GM12878 (cell line): ENCODE measurements around the gene NISCH. TPM values are rescaled to one million over a fixed set of nuclear protein-coding genes. Genes with fewer than 3 reads are reported as not detected.

Source experiments
- ATAC-seq: fragments of 200-7000 bp; cut with Tn5 transposase; 3 replicates; pipeline ENCODE4 v1.9.1; 2020; ENCODE audit warnings: mild to moderate bottlenecking, moderate library complexity
- BruUV-seq: library from RNA; stranded (reverse); fragments of 400-500 nt; replicated peaks from 2 replicates; lab custom pipeline; 2021; lab: Mats Ljungman, UMichigan
- CTCF ChIA-PET: fragments of 300-600 bp; sonication (Branson Sonifier 250); formaldehyde crosslinking; extraction: SDS; loops from one replicate; lab custom pipeline; 2021; ENCODE audit warnings: inconsistent platforms; lab: Yijun Ruan, JAX
- POLR2A ChIA-PET: fragments of 350-600 bp; formaldehyde crosslinking; extraction: SDS; loops from one replicate; lab custom pipeline; 2021; ENCODE audit warnings: inconsistent platforms; lab: Charles Lee
- RAD21 ChIA-PET: fragments of 300-600 bp; sonication (Branson Sonifier 250); formaldehyde crosslinking; loops from one replicate; lab custom pipeline; 2023; ENCODE audit warnings: antibody characterized with exemption; ENCODE audit not compliant: unreplicated experiment; lab: Charles Lee
- SMC1A ChIA-PET: fragments of 300-600 bp; sonication (Branson Sonifier 250); formaldehyde crosslinking; loops from one replicate; lab custom pipeline; 2023; ENCODE audit not compliant: unreplicated experiment, uncharacterized antibody; lab: Charles Lee
- DNase-seq: peaks from one replicate; pipeline ENCODE4 v3.0.0-alpha.2; 2011; ENCODE audit warnings: low read depth, low spot score
- FAIRE-seq: peaks from 3 replicates; lab custom pipeline; 2011; peaks lifted over from hg19 to GRCh38; lab: Jason Lieb, UNC
- H2AFZ ChIP-seq: 2 replicates; pipeline ENCODE4 v1.6.0; 2011; ENCODE audit warnings: low read depth, low read length, control low read depth; ENCODE audit not compliant: control insufficient read depth
- H3K27ac ChIP-seq: 2 replicates; pipeline ENCODE4 v1.5.1; 2011; ENCODE audit warnings: control low read depth; ENCODE audit not compliant: control insufficient read depth, insufficient read depth
- H3K27me3 ChIP-seq, 2 experiments: replicated peaks in 1 of 2; 2 replicates each; pipeline versions ENCODE4 v1.6.0 to v1.6.1; 2011; ENCODE audit warnings: low read length in 1 of 2; ENCODE audit not compliant: control insufficient read depth in 2 of 2, insufficient read depth in 2 of 2
- H3K36me3 ChIP-seq, 2 experiments: 2 replicates each; pipeline ENCODE4 v1.5.1; 2011; ENCODE audit warnings: low read length in 1 of 2; ENCODE audit not compliant: control insufficient read depth in 2 of 2, insufficient read depth in 2 of 2
- H3K4me1 ChIP-seq: 2 replicates; pipeline ENCODE4 v1.6.1; 2011; ENCODE audit warnings: mild to moderate bottlenecking, low read length, moderate library complexity, mixed read lengths; ENCODE audit not compliant: control insufficient read depth, insufficient read depth
- H3K4me2 ChIP-seq: 2 replicates; pipeline ENCODE4 v1.6.0; 2011; ENCODE audit warnings: control low read depth; ENCODE audit not compliant: control insufficient read depth, insufficient read depth
- H3K4me3 ChIP-seq: fragments of 200-600 bp; sonication (generic); 2 replicates; pipeline ENCODE4 v1.5.1; 2016
- H3K79me2 ChIP-seq: 2 replicates; pipeline ENCODE4 v1.6.0; 2011; ENCODE audit warnings: low read length; ENCODE audit not compliant: control insufficient read depth, insufficient read depth
- H3K9ac ChIP-seq: 2 replicates; pipeline ENCODE4 v1.8.0; 2011; ENCODE audit warnings: low read length, control low read depth, mixed read lengths; ENCODE audit not compliant: control insufficient read depth, insufficient read depth
- H3K9me3 ChIP-seq: replicated peaks from 3 replicates; pipeline ENCODE4 v1.5.1; 2011; ENCODE audit warnings: mild to moderate bottlenecking, low read length; ENCODE audit not compliant: control insufficient read depth, insufficient read depth
- H4K20me1 ChIP-seq: 2 replicates; pipeline ENCODE4 v1.6.0; 2011; ENCODE audit not compliant: control insufficient read depth, insufficient read depth
- EED ChIP-seq: sonication (generic); IDR thresholded peaks from 2 replicates; pipeline ENCODE4 v1.6.1; 2016; ENCODE audit warnings: antibody characterized with exemption, low read depth
- EP300 ChIP-seq, 2 experiments: fragments of 150-350 bp in 1 of 2; IDR thresholded peaks; 2 replicates each; pipeline ENCODE4 v1.6.1; 2011 to 2012; ENCODE audit warnings: low read depth in 2 of 2, low read length in 2 of 2, borderline replicate concordance in 1 of 2, improper control_type of control experiment in 1 of 2, inconsistent platforms in 1 of 2; ENCODE audit not compliant: control insufficient read depth in 1 of 2
- GATAD2B ChIP-seq: fragments of 450-650 bp; conservative IDR thresholded peaks from 2 replicates; pipeline ENCODE4 v1.6.1; 2017; ENCODE audit warnings: low read depth, mild to moderate bottlenecking, moderate library complexity
- HDAC2 ChIP-seq: fragments of 200-600 bp; sonication (generic); IDR thresholded peaks from 2 replicates; pipeline ENCODE4 v1.6.1; 2017
- SMC3 ChIP-seq: IDR thresholded peaks from 2 replicates; pipeline ENCODE4 v1.6.1; 2011; ENCODE audit warnings: low read length, improper control_type of control experiment, borderline replicate concordance
- SUPT20H ChIP-seq: IDR thresholded peaks from 2 replicates; pipeline ENCODE4 v1.6.1; 2011; ENCODE audit warnings: low read depth, mild to moderate bottlenecking, low read length, moderate library complexity, borderline replicate concordance; ENCODE audit not compliant: control insufficient read depth
- TCF12 ChIP-seq: IDR thresholded peaks from 2 replicates; pipeline ENCODE4 v1.6.1; 2011; ENCODE audit warnings: low read depth, mild to moderate bottlenecking, low read length
- ZNF217 ChIP-seq: fragments of 450-650 bp; IDR thresholded peaks from 2 replicates; pipeline ENCODE4 v1.6.1; 2017; ENCODE audit warnings: antibody characterized with exemption, mild to moderate bottlenecking
- ZSCAN29 ChIP-seq: fragments of 450-650 bp; IDR thresholded peaks from 2 replicates; pipeline ENCODE4 v1.6.1; 2017; ENCODE audit warnings: mild to moderate bottlenecking, moderate library complexity
- WGBS: methylation state at CpG from one replicate; pipeline ENCODE4 v1.1.6; 2016; ENCODE audit warnings: low lambda C conversion rate; ENCODE audit not compliant: insufficient replicate concordance, insufficient coverage; ENCODE audit errors: missing lambda C conversion rate; 5-methylcytosine and 5-hydroxymethylcytosine counted together
- in situ Hi-C: fragments of 300-500 bp; cut with MboI; formaldehyde crosslinking; loops from 9 replicates; pipeline ENCODE4 v1.14.3; 2018; ENCODE audit warnings: mixed read lengths
- intact Hi-C: fragments of 100-400 bp; cut with micrococcal nuclease; formaldehyde crosslinking; loops from one replicate; pipeline ENCODE4 v1.14.2; 2022; ENCODE audit not compliant: unreplicated experiment
- polyA plus RNA-seq, 11 experiments: library from polyadenylated mRNA; depleted of rRNA in 4 of 11; unstranded in 6 of 11; stranded (reverse) in 5 of 11; fragments of >200 nt; fragmentation: Nextera tagmentation in 4 of 11; fragmentation: Illumina TruSeq in 1 of 11; extraction: Ambion mirVana in 4 of 11; extraction: Trizol in 1 of 11; gene quantifications; 1 replicate in 1 of 11; 2 replicates in 10 of 11; pipeline versions ENCODE4 v1.2.1 to v1.2.3, GENCODE V29; 2011 to 2016; ENCODE audit warnings: inconsistent platforms in 2 of 11, missing spikeins in 2 of 11, low read depth in 1 of 11
- total RNA-seq, 4 experiments: library from RNA; depleted of rRNA in 3 of 4; stranded (reverse); fragments of >200 nt in 3 of 4; fragmentation: Illumina TruSeq in 1 of 4; extraction: Trizol in 1 of 4; gene quantifications; 2 replicates each; pipeline versions ENCODE4 v1.2.1 to v1.2.3, GENCODE V29; 2013 to 2021
- TF ChIP-seq, protein P1 (sequence below): IDR thresholded peaks from 2 replicates; pipeline ENCODE4 v1.6.1; 2011; ENCODE audit warnings: low read depth, mild to moderate bottlenecking, low read length, moderate library complexity, borderline replicate concordance; ENCODE audit errors: extremely low read depth
- TF ChIP-seq, protein P2 (sequence below): fragments of 450-650 bp; IDR thresholded peaks from 2 replicates; pipeline ENCODE4 v1.6.1; 2014; ENCODE audit warnings: mild to moderate bottlenecking
- TF ChIP-seq, protein P3 (sequence below): fragments of 450-650 bp; IDR thresholded peaks from 2 replicates; pipeline ENCODE4 v1.6.1; 2017; ENCODE audit warnings: mild to moderate bottlenecking, low read depth, inconsistent platforms; ENCODE audit not compliant: poor library complexity, severe bottlenecking
- TF ChIP-seq, protein P4 (sequence below): fragments of 450-650 bp; formaldehyde crosslinking; IDR thresholded peaks from 2 replicates; pipeline ENCODE4 v1.4.0; 2020; ENCODE audit warnings: mild to moderate bottlenecking, moderate library complexity

Gene NISCH
- total and polyA plus RNA-seq, 10 of the 15 experiments (the other 5 are each of a cell fraction or from before 2014, with no cell fraction given) = 0.76 to 52.5 (median 24.6) TPM

DNA sequence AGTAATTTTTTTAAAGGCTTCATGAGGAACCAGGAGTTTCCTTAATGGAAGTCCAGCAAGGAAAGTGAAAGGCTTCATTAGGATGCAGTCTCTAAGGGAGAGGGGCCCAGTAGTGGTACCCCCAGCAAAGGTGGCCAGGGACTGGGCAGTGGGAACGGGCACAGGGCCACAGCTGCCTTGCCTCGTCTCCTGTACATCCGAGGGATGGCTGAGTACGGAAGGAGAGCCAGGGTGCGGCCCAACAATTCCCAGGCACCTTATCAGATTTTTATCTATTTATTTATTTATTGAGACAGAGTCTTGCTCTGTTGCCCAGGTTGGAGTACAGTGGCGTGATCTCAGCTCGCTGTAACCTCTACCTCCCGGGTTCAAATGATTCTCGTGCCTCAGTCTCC lies 25.0 kb upstream of the NISCH start (continued):
- no peak for TF ChIP-seq ZNF217

DNA sequence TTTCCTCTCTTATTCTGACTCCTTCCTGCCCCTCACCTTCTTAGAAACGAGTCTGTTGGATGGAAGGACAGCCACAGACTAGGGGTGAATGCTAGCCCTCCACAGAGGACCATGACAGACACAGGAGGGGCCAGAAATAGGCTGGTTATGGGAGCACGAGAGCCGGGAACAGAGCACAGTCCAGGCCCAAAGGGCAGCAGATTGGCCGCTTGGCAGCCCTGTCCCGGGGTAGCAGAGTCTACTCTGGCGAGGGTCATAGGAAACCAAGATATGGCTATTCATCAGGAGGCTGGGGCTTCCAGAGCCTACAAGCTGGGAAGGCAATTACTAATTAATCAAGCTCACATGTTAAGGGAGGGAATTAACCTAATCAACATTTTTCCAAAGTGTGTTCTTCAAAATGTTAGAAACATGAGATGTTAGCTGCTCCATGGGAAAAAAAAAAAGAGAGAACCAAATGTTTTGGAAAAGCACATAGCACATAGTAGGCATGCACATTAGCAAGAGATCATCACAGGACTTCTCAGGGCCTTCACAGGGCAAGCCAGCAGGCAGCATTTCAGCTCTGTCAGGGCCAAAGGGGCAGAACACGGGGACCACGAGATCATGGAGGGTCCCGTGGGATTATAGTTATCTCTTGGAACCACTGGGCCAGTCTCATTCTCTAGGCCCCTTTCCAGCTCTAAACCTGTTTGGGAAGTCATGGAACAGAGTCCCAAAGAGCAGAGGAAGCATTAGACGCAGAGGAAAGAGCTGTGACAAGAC lies 23.8 kb upstream of the NISCH start:
- 43% methylated on average over 10 of the region's 10 CpGs for WGBS
- Histone ChIP-seq H3K9ac (no peak overlapping the region), H3K4me3 (no peak overlapping the region), H3K36me3 (no peaks in the 10 kb centered on the region), H3K79me2 (no peaks in the 10 kb centered on the region), H3K9me3 (no peaks in the 10 kb centered on the region), H3K4me1 (no peaks in the 10 kb centered on the region), H3K27ac (no peak overlapping the region), H4K20me1 (no peaks in the 10 kb centered on the region), H2AFZ (no peak overlapping the region), H3K27me3 (no peaks in the 10 kb centered on the region), H3K4me2 (no peak overlapping the region)
- intact Hi-C loops (no loop called here), in situ Hi-C loops (no loop called here)
- TF ChIP-seq, protein P1, sequence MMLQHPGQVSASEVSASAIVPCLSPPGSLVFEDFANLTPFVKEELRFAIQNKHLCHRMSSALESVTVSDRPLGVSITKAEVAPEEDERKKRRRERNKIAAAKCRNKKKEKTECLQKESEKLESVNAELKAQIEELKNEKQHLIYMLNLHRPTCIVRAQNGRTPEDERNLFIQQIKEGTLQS = no peak
- TF ChIP-seq, protein P2, sequence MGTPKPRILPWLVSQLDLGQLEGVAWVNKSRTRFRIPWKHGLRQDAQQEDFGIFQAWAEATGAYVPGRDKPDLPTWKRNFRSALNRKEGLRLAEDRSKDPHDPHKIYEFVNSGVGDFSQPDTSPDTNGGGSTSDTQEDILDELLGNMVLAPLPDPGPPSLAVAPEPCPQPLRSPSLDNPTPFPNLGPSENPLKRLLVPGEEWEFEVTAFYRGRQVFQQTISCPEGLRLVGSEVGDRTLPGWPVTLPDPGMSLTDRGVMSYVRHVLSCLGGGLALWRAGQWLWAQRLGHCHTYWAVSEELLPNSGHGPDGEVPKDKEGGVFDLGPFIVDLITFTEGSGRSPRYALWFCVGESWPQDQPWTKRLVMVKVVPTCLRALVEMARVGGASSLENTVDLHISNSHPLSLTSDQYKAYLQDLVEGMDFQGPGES = no peak
- TF ChIP-seq SUPT20H = no peak
- TF ChIP-seq, protein P3, sequence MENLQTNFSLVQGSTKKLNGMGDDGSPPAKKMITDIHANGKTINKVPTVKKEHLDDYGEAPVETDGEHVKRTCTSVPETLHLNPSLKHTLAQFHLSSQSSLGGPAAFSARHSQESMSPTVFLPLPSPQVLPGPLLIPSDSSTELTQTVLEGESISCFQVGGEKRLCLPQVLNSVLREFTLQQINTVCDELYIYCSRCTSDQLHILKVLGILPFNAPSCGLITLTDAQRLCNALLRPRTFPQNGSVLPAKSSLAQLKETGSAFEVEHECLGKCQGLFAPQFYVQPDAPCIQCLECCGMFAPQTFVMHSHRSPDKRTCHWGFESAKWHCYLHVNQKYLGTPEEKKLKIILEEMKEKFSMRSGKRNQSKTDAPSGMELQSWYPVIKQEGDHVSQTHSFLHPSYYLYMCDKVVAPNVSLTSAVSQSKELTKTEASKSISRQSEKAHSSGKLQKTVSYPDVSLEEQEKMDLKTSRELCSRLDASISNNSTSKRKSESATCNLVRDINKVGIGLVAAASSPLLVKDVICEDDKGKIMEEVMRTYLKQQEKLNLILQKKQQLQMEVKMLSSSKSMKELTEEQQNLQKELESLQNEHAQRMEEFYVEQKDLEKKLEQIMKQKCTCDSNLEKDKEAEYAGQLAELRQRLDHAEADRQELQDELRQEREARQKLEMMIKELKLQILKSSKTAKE = no peak
- TF ChIP-seq ZSCAN29 = no peak
- TF ChIP-seq EED = no peak
- no peak for TF ChIP-seq TCF12
- no peak for TF ChIP-seq EP300 (IDR thresholded peaks at IDR 0.05; ENCODE audit: borderline replicate concordance in 1 of 2, control insufficient read depth in 1 of 2, low read depth in 2 of 2, low read length in 2 of 2)
- TF ChIP-seq SMC3 = no peak
- TF ChIP-seq, protein P4, sequence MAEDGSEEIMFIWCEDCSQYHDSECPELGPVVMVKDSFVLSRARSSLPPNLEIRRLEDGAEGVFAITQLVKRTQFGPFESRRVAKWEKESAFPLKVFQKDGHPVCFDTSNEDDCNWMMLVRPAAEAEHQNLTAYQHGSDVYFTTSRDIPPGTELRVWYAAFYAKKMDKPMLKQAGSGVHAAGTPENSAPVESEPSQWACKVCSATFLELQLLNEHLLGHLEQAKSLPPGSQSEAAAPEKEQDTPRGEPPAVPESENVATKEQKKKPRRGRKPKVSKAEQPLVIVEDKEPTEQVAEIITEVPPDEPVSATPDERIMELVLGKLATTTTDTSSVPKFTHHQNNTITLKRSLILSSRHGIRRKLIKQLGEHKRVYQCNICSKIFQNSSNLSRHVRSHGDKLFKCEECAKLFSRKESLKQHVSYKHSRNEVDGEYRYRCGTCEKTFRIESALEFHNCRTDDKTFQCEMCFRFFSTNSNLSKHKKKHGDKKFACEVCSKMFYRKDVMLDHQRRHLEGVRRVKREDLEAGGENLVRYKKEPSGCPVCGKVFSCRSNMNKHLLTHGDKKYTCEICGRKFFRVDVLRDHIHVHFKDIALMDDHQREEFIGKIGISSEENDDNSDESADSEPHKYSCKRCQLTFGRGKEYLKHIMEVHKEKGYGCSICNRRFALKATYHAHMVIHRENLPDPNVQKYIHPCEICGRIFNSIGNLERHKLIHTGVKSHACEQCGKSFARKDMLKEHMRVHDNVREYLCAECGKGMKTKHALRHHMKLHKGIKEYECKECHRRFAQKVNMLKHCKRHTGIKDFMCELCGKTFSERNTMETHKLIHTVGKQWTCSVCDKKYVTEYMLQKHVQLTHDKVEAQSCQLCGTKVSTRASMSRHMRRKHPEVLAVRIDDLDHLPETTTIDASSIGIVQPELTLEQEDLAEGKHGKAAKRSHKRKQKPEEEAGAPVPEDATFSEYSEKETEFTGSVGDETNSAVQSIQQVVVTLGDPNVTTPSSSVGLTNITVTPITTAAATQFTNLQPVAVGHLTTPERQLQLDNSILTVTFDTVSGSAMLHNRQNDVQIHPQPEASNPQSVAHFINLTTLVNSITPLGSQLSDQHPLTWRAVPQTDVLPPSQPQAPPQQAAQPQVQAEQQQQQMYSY = no peak
- TF ChIP-seq HDAC2 = no peak
- no peak for TF ChIP-seq GATAD2B
- no TSS peak for BruUV-seq
- ChIA-PET RAD21 (interaction anchor here (0.6 kb wide), 2 partner anchors 13 to 143 kb away, joined by 3 read pairs; no protein-coding TSS in a partner anchor), POLR2A (interaction anchor here (0.6 to 1.1 kb wide), 2 partner anchors 27 to 130 kb away, joined by 3 read pairs; no protein-coding TSS in a partner anchor), CTCF (interaction anchor here (0.7 to 8.8 kb wide), 4 partner anchors 12 to 44 kb away, joined by 3 to 147 read pairs (median 10); partner anchors contain the start of gene SEMA3G), SMC1A (interaction anchor here (0.8 to 1.7 kb wide), 2 partner anchors 15 to 19 kb away, joined by 3 to 4 read pairs; no protein-coding TSS in a partner anchor)
- ATAC-seq (no peak), FAIRE-seq (no peak), DNase-seq (no peak)
